Heart left ventricle (tissue), 13 donors: ENCODE data around the gene PCP2.

ENCODE experiments used
- POLR2A ChIP-seq, 2 donors: fragments of 450-650 bp; IDR thresholded peaks; one replicate each; pipeline ENCODE4 v1.6.1; 2017; ENCODE audit warnings: antibody characterized with exemption in 2 of 2, mild to moderate bottlenecking in 2 of 2, moderate library complexity in 2 of 2
- TF ChIP-seq, protein P1 (sequence below), 12 donors: fragments of 200-600 bp; sonication (generic) in 4 of 12; IDR thresholded peaks; one replicate each; pipeline versions ENCODE4 v1.5.0 to v1.8.0; 2018 to 2022; ENCODE audit warnings: antibody characterized with exemption in 12 of 12, mild to moderate bottlenecking in 5 of 12
- donor health status: ischemic (EF 13 %, LVEDD 7.1; RV severe dilation, severe dysfunction).
- donor health status: DM: no; HTN: yes; CAD: no.
- donor health status: DM: no; HTN: no; CAD: no.
- donor health status: ischemic (EF 25% LVEDD 6.9; RV normal size, moderate dysfunction).
- donor health status: ischemic (EF 25% LVEDD 5.7; RV mildly dilated, moderate dysfunction).
- donor health status: ischemic (EF 35%, LVEDD 5.7; RV mildly dilated, moderate dysfunction).
- donor health status: nonischemic (EF 11% LVEDD 7.7; RV severe dilation, severe dysfunction).
- donor health status: DM: yes; HTN: yes; CAD: no.
- donor health status: PGD.
- donor health status: ischemic (EF 29% LVEDD 5.4; RV normal size, mild dysfunction).
- donor health status: nonischemic (EF 23%, LVEDD 6.1; RV moderate dilation, normal function).

DNA sequence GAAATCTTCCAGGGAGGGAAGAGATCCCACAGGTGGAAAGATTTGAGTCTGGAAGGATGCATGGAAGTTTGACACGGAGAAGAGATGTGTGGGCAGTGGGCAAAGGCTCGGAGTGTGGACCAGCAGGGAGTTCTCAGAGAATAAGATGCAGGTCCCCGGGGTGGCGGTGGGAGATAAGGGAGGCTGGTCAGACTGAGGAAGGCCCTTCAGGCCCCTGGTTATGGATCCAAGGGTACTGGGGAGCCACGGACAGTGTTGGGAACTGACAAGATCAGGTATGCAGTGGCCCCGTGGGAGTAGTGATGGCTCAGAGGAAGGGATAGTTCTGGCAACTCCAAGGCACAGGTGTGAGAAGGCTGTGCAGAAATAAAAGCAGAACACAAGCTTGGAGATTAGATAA is 35.3 kb downstream of the PCP2 start:
- TF ChIP-seq POLR2A (IDR thresholded peaks at IDR 0.05) = no peak
- TF ChIP-seq, protein P1, sequence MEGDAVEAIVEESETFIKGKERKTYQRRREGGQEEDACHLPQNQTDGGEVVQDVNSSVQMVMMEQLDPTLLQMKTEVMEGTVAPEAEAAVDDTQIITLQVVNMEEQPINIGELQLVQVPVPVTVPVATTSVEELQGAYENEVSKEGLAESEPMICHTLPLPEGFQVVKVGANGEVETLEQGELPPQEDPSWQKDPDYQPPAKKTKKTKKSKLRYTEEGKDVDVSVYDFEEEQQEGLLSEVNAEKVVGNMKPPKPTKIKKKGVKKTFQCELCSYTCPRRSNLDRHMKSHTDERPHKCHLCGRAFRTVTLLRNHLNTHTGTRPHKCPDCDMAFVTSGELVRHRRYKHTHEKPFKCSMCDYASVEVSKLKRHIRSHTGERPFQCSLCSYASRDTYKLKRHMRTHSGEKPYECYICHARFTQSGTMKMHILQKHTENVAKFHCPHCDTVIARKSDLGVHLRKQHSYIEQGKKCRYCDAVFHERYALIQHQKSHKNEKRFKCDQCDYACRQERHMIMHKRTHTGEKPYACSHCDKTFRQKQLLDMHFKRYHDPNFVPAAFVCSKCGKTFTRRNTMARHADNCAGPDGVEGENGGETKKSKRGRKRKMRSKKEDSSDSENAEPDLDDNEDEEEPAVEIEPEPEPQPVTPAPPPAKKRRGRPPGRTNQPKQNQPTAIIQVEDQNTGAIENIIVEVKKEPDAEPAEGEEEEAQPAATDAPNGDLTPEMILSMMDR (IDR thresholded peaks at IDR 0.05) = no peak
